Fibroblast of the conjunctiva (primary cell): ENCODE results near the gene SDHB.

Experiments used
- DNase-seq: peaks from one replicate; pipeline ENCODE4 v3.0.0-alpha.2; 2010; ENCODE audit warnings: low read depth

Gene SDHB

DNA sequence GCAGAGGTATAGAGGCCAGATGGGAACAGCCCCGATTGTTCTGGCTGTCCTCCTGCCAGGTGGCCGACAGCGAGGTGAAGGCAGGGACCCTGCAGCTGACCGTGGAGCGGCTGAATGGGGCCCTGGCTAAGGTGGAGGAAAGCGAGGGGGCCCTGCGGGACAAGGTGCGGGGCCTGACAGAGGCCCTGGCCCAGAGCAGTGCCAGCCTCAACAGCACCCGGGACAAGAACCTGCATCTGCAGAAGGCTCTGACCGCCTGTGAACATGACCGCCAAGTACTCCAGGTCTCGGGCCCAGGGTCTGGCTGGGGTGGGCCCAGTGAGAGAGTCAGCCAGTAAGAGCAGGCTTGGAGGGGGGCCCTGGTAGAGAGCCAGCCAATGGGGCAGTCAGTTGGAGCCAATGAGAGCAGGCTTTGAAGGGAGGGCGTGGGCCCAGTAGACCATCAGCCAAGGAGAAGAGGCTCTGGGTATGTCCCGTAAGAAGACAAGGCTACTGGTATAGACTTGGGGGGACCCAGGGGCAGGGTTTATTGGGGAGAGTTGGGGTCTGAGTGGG, 84.7 kb downstream of the SDHB start:
- no peak for DNase-seq
